Right atrium auricular region (tissue), 2 donors: Measurements from ENCODE around the gene CDKN2A. TPM values are rescaled to one million over a fixed set of nuclear protein-coding genes. Genes with fewer than 3 reads are reported as not detected.

Source experiments
- DNase-seq: peaks from one replicate; pipeline ENCODE4 v3.0.0-alpha.2; 2019; ENCODE audit warnings: low spot score
- H3K27ac ChIP-seq, 2 donors: fragments of 200-600 bp; sonication (generic); 1 replicate in 1 of 2; 2 replicates in 1 of 2; pipeline ENCODE4 v1.5.1; 2016 to 2019
- H3K27me3 ChIP-seq, 2 donors: fragments of 200-600 bp; sonication (generic); one replicate each; pipeline versions ENCODE4 v1.5.1 to v1.6.0; 2017 to 2019
- H3K36me3 ChIP-seq: fragments of 200-600 bp; sonication (generic); one replicate; pipeline ENCODE4 v1.5.1; 2016
- H3K4me1 ChIP-seq, 2 donors: fragments of 200-600 bp; sonication (generic); one replicate each; pipeline versions ENCODE4 v1.5.1 to v1.6.0; 2017 to 2019
- H3K4me3 ChIP-seq, 2 donors: fragments of 200-600 bp; sonication (generic); 1 replicate in 1 of 2; 2 replicates in 1 of 2; pipeline ENCODE4 v1.5.1; 2017 to 2019; ENCODE audit warnings: mild to moderate bottlenecking in 1 of 2, moderate library complexity in 1 of 2
- H3K9me3 ChIP-seq, 2 donors: fragments of 200-600 bp; sonication (generic); one replicate each; pipeline ENCODE4 v1.5.1; 2019
- CTCF ChIP-seq, 2 donors: fragments of 200-600 bp; sonication (generic); IDR thresholded peaks; one replicate each; pipeline ENCODE4 v1.5.1; 2019; ENCODE audit warnings: antibody characterized with exemption in 2 of 2
- total RNA-seq, 2 donors: library from RNA; depleted of rRNA; stranded (reverse); fragments of >200 nt; gene quantifications; one replicate each; pipeline ENCODE4 v1.1.0, GENCODE V29; 2016

Gene CDKN2A
- total RNA-seq, 2 donors from 2014 or later, result 1.3 TPM; not detected in 1

GRCh38 chr9:22030101-22030598 lies 36.0 kb upstream of the CDKN2A start:
- no peaks in the 10 kb centered on the region for H3K27me3 ChIP-seq
- no peaks in the 10 kb centered on the region for H3K4me1 ChIP-seq
- no peaks in the 10 kb centered on the region for H3K9me3 ChIP-seq
- H3K27ac ChIP-seq, result no peak overlapping the region
- no peak for DNase-seq
- H3K36me3 ChIP-seq, result no peaks in the 10 kb centered on the region
- TF ChIP-seq CTCF (IDR thresholded peaks at IDR 0.05), result no peak
- no peak overlapping the region for H3K4me3 ChIP-seq

- H3K27ac ChIP-seq, result no peak overlapping the region
- H3K36me3 ChIP-seq, result no peaks in the 10 kb centered on the region
- H3K4me1 ChIP-seq, result no peaks in the 10 kb centered on the region
- DNase-seq, result no peak
- no peaks in the 10 kb centered on the region for H3K27me3 ChIP-seq
- no peaks in the 10 kb centered on the region for H3K9me3 ChIP-seq
- TF ChIP-seq CTCF (IDR thresholded peaks at IDR 0.05), result no peak
- H3K4me3 ChIP-seq, result no peak overlapping the region
Measured at GRCh38 chr9:22029231-22029630, 35.0 kb upstream of the CDKN2A start.

GRCh38 chr9:22028394-22028793 lies 34.2 kb upstream of the CDKN2A start:
- H3K36me3 ChIP-seq, result no peaks in the 10 kb centered on the region
- H3K4me3 ChIP-seq, result no peak overlapping the region
- TF ChIP-seq CTCF (IDR thresholded peaks at IDR 0.05), result no peak

GRCh38 chr9:22026696-22027095 lies 32.5 kb upstream of the CDKN2A start:
- Histone ChIP-seq H3K27me3 (no peaks in the 10 kb centered on the region), H3K4me1 (no peaks in the 10 kb centered on the region), H3K27ac (no peak overlapping the region), H3K4me3 (no peak overlapping the region), H3K36me3 (no peaks in the 10 kb centered on the region), H3K9me3 (no peaks in the 10 kb centered on the region)
- no peak for TF ChIP-seq CTCF (IDR thresholded peaks at IDR 0.05)
- no peak for DNase-seq

More at GRCh38 chr9:22028394-22028793, 34.2 kb upstream of the CDKN2A start:
- DNase-seq, result no peak
- Histone ChIP-seq H3K9me3 (no peaks in the 10 kb centered on the region), H3K4me1 (no peaks in the 10 kb centered on the region), H3K27me3 (no peaks in the 10 kb centered on the region), H3K27ac (no peak overlapping the region)

- H3K27me3 ChIP-seq, result no peaks in the 10 kb centered on the region
- H3K4me3 ChIP-seq, result no peak overlapping the region
- H3K9me3 ChIP-seq, result peaks cover 0 to 4% of the 10 kb centered on the region in 2 donors
- no peak for TF ChIP-seq CTCF (IDR thresholded peaks at IDR 0.05)
- no peaks in the 10 kb centered on the region for H3K36me3 ChIP-seq
- DNase-seq, result no peak
- H3K27ac ChIP-seq, result no peak overlapping the region
- no peaks in the 10 kb centered on the region for H3K4me1 ChIP-seq
Measured at GRCh38 chr9:22022396-22022795, 28.2 kb upstream of the CDKN2A start.
